ENCODE measurements around the gene HS3ST6.

DNA sequence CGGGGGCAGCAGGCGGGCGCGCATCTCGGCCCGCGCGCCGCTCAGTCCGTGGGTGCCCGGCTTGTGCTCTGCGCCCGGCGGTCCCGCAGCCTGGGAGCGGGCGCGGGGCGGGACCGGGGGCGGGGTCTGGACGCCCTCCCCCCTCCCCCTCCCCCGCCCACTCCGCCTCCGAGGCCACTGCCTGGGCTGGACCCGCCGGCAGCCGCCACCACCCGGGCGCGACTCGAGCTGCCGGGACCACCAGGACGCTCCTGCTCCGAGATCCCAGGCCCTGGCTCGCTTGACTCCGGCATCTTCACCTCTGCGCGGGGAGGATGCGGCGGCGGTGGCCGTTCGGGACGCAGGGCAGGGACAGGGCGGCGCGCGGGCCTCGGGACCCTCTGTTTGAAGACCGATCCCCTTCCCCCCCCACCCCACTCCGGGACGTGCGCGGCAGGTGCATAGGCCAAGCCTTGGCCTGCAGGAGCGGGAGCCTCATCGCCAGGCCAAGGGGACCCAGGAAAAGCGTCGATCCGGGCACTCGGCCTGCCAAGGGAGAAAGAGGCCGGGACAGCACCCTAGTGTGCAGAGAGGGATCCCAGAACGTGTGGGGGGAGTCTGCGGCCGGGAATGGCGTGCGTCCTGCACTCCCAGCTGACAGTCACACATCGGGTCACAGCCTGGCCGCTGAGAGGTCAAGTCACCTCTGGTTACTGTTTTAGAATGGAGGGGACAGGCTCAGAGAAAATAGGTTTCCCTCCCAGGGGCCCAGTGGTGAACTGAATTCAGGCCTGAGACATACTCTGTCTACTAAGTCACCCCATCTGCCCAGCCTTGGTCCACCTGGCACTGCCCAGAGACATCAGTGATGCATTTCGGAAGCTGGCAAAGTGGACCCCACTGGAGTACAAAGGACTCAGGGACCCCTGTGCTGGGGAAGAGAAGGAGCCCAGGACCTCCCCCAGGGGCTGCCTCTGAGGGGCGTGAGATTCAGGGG lies at the start of gene HS3ST6:
- TF ChIP-seq, protein P1, sequence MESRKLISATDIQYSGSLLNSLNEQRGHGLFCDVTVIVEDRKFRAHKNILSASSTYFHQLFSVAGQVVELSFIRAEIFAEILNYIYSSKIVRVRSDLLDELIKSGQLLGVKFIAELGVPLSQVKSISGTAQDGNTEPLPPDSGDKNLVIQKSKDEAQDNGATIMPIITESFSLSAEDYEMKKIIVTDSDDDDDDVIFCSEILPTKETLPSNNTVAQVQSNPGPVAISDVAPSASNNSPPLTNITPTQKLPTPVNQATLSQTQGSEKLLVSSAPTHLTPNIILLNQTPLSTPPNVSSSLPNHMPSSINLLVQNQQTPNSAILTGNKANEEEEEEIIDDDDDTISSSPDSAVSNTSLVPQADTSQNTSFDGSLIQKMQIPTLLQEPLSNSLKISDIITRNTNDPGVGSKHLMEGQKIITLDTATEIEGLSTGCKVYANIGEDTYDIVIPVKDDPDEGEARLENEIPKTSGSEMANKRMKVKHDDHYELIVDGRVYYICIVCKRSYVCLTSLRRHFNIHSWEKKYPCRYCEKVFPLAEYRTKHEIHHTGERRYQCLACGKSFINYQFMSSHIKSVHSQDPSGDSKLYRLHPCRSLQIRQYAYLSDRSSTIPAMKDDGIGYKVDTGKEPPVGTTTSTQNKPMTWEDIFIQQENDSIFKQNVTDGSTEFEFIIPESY (IDR thresholded peaks at IDR 0.05; ENCODE audit: borderline replicate concordance, low read depth), result no peak
- TF ChIP-seq RAD21 (IDR thresholded peaks at IDR 0.05; ENCODE audit: low read length) (no peak), POLR2AphosphoS5 (IDR thresholded peaks at IDR 0.05; ENCODE audit: low read depth, low read length) (no peak)

Measured in SK-N-SH (cell line).